GM21381 (cell line): Measurements from ENCODE around the gene BMPR2.
"Not testable (repeated sequence)": the region's sequence is repeated elsewhere in the genome, so short reads cannot be mapped to it uniquely, and the experiment has no call there.

Source experiments
- ATAC-seq: cut with Tn5 transposase; IDR thresholded peaks from one replicate; pipeline ENCODE4 v1.9.1; 2021; ENCODE audit warnings: mild to moderate bottlenecking, moderate library complexity; ENCODE audit not compliant: unreplicated experiment

BMPR2 gene

GRCh38 chr2:202444000-202444399, 67.9 kb downstream of the BMPR2 start:
- no peak for ATAC-seq

- ATAC-seq = no peak
Observed at GRCh38 chr2:202449344-202449743, 73.2 kb downstream of the BMPR2 start.

- ATAC-seq = no peak
Observed at GRCh38 chr2:202450785-202451184, 74.7 kb downstream of the BMPR2 start.

DNA sequence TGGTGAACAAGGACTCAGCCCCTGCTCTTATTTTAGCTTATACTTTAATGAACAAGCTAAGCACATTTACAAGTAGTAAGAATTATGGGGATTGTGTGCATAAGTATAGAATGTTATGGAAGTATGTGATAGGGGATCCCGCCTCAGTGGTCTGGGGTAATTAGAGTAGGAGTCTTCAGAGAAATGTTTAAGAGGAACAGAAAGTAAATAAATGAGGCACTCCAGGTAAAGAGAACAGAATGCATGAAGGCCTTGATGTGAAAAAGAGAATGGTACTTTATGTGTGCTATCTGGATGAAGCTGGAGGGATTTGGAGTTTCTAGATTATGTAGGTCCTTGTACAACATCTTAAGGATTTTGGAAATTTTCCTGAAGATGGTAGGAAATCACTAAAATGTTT, 76.6 kb downstream of the BMPR2 start:
- ATAC-seq = no peak

- no peak for ATAC-seq
Observed at GRCh38 chr2:202454536-202454935, 78.4 kb downstream of the BMPR2 start.

DNA sequence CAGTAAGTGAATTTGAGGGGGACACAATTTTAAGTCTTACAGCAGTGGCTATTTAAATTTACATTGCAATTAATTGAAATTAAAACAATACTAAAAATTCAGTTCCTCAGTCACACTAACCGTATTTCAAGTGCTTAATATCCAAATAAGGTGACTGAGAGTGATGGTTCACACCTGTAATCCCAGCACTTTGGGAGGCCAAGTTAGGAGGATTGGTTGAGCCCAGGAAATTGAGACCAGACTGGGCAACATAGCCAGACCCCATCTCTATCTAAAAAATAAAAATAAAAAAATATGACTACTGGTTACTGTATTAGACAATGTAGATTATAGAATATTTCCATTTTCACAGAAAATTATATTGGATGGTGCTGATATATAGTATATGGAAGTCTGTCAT, 79.0 kb downstream of the BMPR2 start:
- ATAC-seq = no peak

DNA sequence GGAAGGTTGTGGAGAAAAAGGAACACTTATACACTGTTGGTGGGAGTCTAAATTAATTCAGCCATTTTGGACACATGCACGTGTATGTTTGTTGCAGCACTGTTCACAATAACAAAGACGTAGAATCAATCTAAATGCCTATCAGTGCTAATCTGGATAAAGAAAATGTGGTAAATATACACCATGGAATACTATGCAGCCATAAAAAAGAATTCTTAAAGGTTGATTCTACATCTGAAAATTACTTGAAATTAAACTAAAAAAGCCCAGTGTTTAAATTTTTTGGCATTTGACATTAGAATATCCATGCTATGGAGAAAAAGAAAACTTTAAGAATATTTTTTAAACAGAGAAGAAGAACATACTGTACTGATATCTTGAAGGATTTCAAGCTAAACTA, 84.0 kb downstream of the BMPR2 start:
- no peak for ATAC-seq

- ATAC-seq = no peak
Observed at GRCh38 chr2:202479090-202479489, 103.0 kb downstream of the BMPR2 start.

GRCh38 chr2:202479610-202480009, 103.5 kb downstream of the BMPR2 start:
- ATAC-seq = no peak

GRCh38 chr2:202486351-202486750, 110.2 kb downstream of the BMPR2 start:
- no peak for ATAC-seq

- no peak for ATAC-seq
Observed at GRCh38 chr2:202488671-202489070, 112.5 kb downstream of the BMPR2 start.

DNA sequence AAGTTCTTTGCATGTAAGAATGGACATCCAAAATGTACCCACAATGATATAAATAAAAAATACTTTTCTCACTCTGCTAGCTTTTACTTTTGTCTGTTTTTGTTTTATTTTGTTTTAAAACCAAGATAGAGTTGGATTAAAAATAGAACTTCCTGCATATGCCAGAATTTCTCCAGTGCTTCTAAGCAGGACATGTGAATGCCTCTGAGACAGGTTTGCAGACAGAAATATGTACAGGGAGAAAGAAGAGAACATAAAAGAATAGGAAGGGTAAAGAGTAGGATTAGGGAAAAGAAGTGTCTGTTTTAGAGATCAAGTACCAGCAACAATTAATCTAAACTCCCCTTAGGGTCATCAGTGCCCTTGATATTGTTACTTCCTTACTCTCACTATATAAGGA, 114.4 kb downstream of the BMPR2 start:
- no peak for ATAC-seq

- ATAC-seq = no peak
Observed at GRCh38 chr2:202491514-202491913, 115.4 kb downstream of the BMPR2 start.

GRCh38 chr2:202494300-202495229, 118.4 kb downstream of the BMPR2 start:
- no peak for ATAC-seq

DNA sequence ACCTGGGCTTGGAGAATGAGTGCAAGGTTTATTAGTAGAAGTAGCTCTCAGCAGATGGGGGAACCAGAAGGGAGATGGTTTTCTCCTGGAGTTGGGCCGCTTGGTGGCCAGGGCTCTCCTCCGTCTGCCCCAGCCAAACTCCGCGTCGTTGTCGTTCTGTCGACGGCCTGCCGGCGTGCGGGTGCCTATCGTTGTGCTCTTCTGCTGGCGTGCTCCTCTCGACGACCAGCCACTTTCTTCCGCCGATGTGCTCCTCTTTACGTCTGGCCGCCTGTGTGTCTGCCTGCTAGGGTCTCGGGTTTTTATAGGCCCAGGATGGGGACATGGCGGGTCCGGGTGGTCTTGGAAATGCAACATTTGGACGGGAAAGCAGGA, 119.1 kb downstream of the BMPR2 start:
- ATAC-seq = no peak

- ATAC-seq = not testable (repeated sequence)
Observed at GRCh38 chr2:202496835-202497472, 120.8 kb downstream of the BMPR2 start.

DNA sequence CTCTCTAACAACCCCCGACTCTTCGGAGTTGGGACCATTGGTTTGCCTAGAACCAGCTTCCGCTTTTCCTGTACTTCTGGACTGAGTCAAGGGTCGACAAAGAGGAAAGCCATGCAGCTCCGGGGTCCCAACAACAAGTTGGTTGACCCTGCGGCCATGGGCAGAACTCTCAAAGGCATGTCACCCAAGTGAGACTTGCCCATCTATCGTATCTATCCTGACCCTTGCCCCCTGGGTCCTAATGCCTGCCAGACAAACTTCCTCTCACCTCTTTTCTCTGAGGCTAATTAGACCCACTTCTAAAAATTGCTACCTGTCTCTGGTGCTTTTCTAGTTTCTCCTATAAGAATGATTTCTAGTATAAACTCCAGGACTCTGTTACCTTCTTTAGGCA, 121.3 kb downstream of the BMPR2 start:
- ATAC-seq = not testable (repeated sequence)

GRCh38 chr2:202499841-202500240, 123.7 kb downstream of the BMPR2 start:
- ATAC-seq = not testable (repeated sequence)

DNA sequence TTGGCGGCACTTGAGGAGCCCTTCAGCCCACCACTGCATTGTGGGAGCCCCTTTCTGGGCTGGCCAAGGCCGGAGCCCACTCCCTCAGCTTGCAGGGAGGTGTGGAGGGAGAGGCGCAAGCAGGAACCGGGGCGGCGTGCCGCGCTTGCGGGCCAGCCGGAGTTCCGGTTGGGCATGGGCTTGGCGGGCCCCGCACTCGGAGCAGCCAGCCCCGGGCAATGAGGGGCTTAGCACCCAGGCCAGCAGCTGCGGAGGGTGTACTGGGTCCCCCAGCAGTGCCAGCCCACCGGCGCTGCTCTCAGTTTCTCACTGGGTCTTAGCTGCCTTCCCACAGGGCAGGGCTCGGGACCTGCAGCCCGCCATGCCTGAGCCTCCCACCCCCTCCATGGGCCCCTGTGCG, 127.1 kb downstream of the BMPR2 start:
- ATAC-seq = not testable (repeated sequence)

- no peak for ATAC-seq
Observed at GRCh38 chr2:202508686-202509085, 132.6 kb downstream of the BMPR2 start.

DNA sequence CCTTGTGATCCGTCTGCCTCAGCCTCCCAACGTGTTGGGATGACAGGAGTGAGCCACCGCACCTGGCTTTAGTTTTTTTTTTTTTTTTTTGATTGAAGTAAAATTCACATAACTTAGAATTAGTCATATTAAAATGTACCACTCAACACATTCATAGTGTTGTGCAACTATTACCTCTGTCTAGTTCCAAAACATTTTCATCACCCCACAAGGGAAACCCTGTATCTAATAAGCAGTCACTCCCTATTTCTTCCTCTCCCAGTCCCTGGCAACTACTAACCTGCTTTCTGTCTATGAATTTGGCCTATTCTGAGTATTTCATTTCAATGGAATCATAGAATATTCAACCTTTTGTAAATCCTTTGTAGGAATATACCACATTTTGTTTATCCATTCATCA, 134.8 kb downstream of the BMPR2 start:
- no peak for ATAC-seq

- no peak for ATAC-seq
Observed at GRCh38 chr2:202512176-202512575, 136.0 kb downstream of the BMPR2 start.
